ENCODE data around the gene HNRNPA3. TPM values are rescaled to one million over a fixed set of nuclear protein-coding genes. Genes with fewer than 3 reads are reported as not detected.
"Not testable (repeated sequence)": the region's sequence is repeated elsewhere in the genome, so short reads cannot be mapped to it uniquely, and the experiment has no call there.

HNRNPA3 gene
- total RNA-seq, 3 donors from 2014 or later (not counting 1 experiment from before 2014, with no cell fraction given) = 223 to 298 (median 289) TPM

DNA sequence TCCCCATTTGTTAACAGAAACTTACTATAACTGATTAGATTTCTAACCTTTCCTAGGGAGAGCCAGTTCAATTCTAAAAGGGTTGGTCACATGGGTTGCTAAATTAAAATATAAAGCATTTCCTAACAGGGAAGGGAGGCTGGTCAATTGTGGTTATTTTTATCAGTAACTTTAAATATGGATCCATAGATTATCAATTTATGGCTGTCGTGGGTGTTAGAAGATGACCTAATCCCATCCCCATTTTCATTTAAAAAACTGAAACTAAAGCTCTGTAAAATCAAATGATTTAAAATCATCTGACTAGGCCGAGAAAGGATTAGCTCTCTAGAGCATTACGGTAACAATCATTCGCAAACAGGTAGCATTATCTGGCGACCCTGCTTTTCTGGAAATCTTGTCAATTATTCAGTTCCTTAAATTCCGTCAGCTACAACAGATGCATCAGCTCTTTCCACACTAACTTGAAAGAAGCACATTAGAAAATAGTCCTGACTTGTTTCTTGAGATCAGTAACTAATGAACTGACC lies 953 bp upstream of the HNRNPA3 start:
- H3K4me1 ChIP-seq (ENCODE audit: control insufficient read depth, insufficient read depth, low read length) = peaks cover 18% of the 10 kb centered on the region
- H3K36me3 Mint-ChIP-seq = peaks cover 15% of the 10 kb centered on the region
- no peak for ATAC-seq
- peak overlapping the region; percentile 94 for H3K4me3 Mint-ChIP-seq
- intact Hi-C loops (cut with micrococcal nuclease) = loop anchor here (1.0 to 2.0 kb wide), 3 partner anchors 41 to 52 kb away; no protein-coding TSS in a partner anchor
- no peaks in the 10 kb centered on the region for H3K27me3 ChIP-seq (ENCODE audit: control insufficient read depth, insufficient read depth, low read length)
- H3K36me3 ChIP-seq (ENCODE audit: control insufficient read depth, insufficient read depth, low read length) = peaks cover 18% of the 10 kb centered on the region
- H3K27me3 Mint-ChIP-seq (ENCODE audit: low read depth in 2 of 2) = no peaks in the 10 kb centered on the region
- no peak for DNase-seq
- H3K27ac ChIP-seq (ENCODE audit: low read length) = peak overlapping the region; percentile 100
- peak overlapping the region; percentile 63 for H3K4me3 ChIP-seq (ENCODE audit: low read length)
- TF ChIP-seq, protein P1, sequence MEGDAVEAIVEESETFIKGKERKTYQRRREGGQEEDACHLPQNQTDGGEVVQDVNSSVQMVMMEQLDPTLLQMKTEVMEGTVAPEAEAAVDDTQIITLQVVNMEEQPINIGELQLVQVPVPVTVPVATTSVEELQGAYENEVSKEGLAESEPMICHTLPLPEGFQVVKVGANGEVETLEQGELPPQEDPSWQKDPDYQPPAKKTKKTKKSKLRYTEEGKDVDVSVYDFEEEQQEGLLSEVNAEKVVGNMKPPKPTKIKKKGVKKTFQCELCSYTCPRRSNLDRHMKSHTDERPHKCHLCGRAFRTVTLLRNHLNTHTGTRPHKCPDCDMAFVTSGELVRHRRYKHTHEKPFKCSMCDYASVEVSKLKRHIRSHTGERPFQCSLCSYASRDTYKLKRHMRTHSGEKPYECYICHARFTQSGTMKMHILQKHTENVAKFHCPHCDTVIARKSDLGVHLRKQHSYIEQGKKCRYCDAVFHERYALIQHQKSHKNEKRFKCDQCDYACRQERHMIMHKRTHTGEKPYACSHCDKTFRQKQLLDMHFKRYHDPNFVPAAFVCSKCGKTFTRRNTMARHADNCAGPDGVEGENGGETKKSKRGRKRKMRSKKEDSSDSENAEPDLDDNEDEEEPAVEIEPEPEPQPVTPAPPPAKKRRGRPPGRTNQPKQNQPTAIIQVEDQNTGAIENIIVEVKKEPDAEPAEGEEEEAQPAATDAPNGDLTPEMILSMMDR (IDR thresholded peaks at IDR 0.05) = no peak
- no peaks in the 10 kb centered on the region for H3K9me3 ChIP-seq (ENCODE audit: control insufficient read depth, insufficient read depth, low read length)
- WGBS (ENCODE audit: insufficient coverage) = 5% methylated on average over 6 of the region's 6 CpGs
- H3K27ac Mint-ChIP-seq = peak overlapping the region; percentile 99 to 100
- peaks cover 42 to 49% of the 10 kb centered on the region in 2 donors for H3K4me1 Mint-ChIP-seq
- no peaks in the 10 kb centered on the region for H3K9me3 Mint-ChIP-seq

DNA sequence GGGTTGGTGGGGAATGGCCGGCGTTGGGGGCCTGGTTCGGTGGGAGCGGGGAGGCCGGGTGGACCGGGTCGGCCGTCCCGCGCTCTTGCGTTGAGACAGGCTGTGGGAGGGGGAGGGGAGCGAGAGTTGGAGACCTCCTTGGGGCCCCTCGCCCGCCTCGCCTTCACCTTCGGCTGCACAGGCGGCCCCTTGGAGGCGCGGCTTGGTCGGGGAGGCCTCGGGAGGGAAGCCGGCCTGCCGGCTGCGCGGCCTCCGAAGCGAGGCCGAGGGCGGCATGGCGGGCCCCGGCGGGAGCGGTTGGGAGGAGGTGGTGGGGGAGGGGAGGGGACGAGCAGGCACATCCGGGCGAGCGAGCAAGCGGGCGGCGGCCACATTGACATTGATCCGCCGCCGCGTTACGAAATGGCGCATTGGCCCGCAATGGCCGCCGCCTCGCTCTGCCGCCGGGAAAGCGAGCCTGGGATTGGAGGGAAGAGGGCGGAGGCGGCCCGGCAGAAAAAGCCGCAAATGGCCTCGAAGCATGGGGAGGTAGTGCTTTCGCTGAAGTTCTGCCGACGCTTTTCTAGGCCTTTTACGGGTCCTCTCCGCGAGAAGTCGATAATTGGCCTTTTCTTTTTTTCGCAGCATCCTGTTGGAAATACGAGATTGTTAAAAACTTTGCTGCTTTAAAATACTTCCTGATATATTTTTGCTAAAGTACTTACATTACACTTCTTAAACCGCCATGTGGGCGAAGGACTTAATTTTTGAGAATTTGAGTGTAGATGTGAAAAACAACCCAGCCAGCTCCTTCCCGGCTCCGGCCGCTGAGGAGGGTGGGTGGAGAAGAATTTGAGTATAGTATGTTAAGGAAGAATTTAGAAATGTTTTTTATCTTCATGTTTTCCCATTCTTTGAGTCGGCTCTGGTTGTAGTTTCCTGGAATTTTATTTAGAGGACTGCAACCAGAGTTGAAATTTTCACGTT lies 580 bp downstream of the HNRNPA3 start:
- 0% methylated on average over 71 of the region's 74 CpGs for WGBS (ENCODE audit: insufficient coverage)
- Mint-ChIP-seq H3K36me3 (peaks cover 27% of the 10 kb centered on the region), H3K27ac (peak overlapping the region; percentile 99 to 100), H3K4me3 (peak overlapping the region; percentile 94), H3K4me1 (peaks cover 51 to 52% of the 10 kb centered on the region in 2 donors), H3K27me3 (ENCODE audit: low read depth in 2 of 2) (no peaks in the 10 kb centered on the region), H3K9me3 (no peaks in the 10 kb centered on the region)
- intact Hi-C loops (cut with micrococcal nuclease) = loop anchor here (1.0 to 2.0 kb wide), 3 partner anchors 39 to 50 kb away; no protein-coding TSS in a partner anchor
- TF ChIP-seq, protein P1 (IDR thresholded peaks at IDR 0.05) = no peak
- no peaks in the 10 kb centered on the region for H3K27me3 ChIP-seq (ENCODE audit: control insufficient read depth, insufficient read depth, low read length)
- H3K27ac ChIP-seq (ENCODE audit: low read length) = peak overlapping the region; percentile 100
- H3K36me3 ChIP-seq (ENCODE audit: control insufficient read depth, insufficient read depth, low read length) = peaks cover 33% of the 10 kb centered on the region
- DNase-seq = peak; percentile 85 to 96
- H3K9me3 ChIP-seq (ENCODE audit: control insufficient read depth, insufficient read depth, low read length) = no peaks in the 10 kb centered on the region
- H3K4me1 ChIP-seq (ENCODE audit: control insufficient read depth, insufficient read depth, low read length) = peaks cover 18% of the 10 kb centered on the region
- H3K4me3 ChIP-seq (ENCODE audit: low read length) = peak overlapping the region; percentile 70
- peak; percentile 57 to 75 (median 62) for ATAC-seq

DNA sequence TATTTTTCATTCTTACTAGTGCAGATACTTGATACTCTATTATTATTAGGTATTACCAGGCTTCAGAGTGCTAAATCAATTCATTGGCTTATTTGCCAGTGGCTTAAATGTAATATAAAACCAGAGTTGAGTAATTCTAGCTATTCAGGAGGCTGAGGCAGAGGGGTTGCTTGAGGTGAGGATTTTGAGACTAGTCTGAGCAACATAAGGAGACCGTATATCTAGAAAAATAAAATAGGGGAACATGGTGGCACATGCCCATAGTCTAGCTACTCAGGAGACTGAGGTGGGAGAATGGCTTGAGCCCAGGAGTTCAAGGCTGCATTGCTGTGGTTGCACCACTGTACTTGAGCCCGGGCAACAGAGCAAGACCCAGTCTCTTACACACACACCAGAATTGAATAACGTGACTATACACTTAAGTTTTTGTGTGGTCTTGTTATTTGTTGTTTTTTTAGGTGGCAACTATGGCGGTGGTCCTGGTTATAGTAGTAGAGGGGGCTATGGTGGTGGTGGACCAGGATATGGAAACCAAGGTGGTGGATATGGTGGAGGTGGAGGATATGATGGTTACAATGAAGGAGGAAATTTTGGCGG lies 4.8 kb downstream of the HNRNPA3 start:
- TF ChIP-seq, protein P1 (IDR thresholded peaks at IDR 0.05) = no peak
- Mint-ChIP-seq H3K27me3 (ENCODE audit: low read depth in 2 of 2) (no peaks in the 10 kb centered on the region), H3K27ac (peak overlapping the region; percentile 99 to 100), H3K4me1 (peaks cover 52 to 76% of the 10 kb centered on the region in 2 donors), H3K4me3 (peak overlapping the region; percentile 35), H3K36me3 (peaks cover 39% of the 10 kb centered on the region), H3K9me3 (no peaks in the 10 kb centered on the region)
- no peak for ATAC-seq
- no peaks in the 10 kb centered on the region for H3K27me3 ChIP-seq (ENCODE audit: control insufficient read depth, insufficient read depth, low read length)
- no peak for DNase-seq
- peaks cover 70% of the 10 kb centered on the region for H3K36me3 ChIP-seq (ENCODE audit: control insufficient read depth, insufficient read depth, low read length)
- no peak overlapping the region for H3K4me3 ChIP-seq (ENCODE audit: low read length)
- 82% methylated on average over 4 of the region's 5 CpGs for WGBS (ENCODE audit: insufficient coverage)
- H3K27ac ChIP-seq (ENCODE audit: low read length) = no peak overlapping the region
- H3K4me1 ChIP-seq (ENCODE audit: control insufficient read depth, insufficient read depth, low read length) = peaks cover 15% of the 10 kb centered on the region
- H3K9me3 ChIP-seq (ENCODE audit: control insufficient read depth, insufficient read depth, low read length) = no peaks in the 10 kb centered on the region
- intact Hi-C loops (cut with micrococcal nuclease) = no loop called here

DNA sequence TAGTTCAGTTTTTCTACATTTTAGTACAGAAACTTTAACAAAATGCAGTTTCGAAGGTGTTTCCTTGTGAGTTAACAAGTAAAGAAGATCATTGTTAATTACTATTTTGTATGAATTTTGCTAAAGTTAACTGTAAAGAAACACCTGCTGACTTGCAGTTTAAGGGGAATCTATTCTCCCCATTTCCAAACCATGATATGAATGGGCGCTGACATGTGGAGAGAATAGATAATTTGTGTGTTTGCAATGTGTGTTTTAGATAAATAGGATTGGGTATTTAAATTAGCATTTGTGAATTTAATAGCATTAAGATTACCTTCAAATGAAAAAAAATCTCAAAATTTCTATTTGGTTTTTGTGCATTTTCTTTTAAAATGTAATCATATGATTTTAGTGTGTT lies 7.2 kb downstream of the HNRNPA3 start:
- DNase-seq; H3K27ac ChIP-seq (ENCODE audit: low read length); intact Hi-C loops (cut with micrococcal nuclease); H3K27me3 ChIP-seq (ENCODE audit: control insufficient read depth, insufficient read depth, low read length); H3K9me3 ChIP-seq (ENCODE audit: control insufficient read depth, insufficient read depth, low read length); H3K4me3 ChIP-seq (ENCODE audit: low read length); H3K9me3 Mint-ChIP-seq; H3K4me1 ChIP-seq (ENCODE audit: control insufficient read depth, insufficient read depth, low read length); H3K4me3 Mint-ChIP-seq; ATAC-seq; H3K27me3 Mint-ChIP-seq (ENCODE audit: low read depth in 2 of 2): not testable (repeated sequence)
- H3K36me3 ChIP-seq (ENCODE audit: control insufficient read depth, insufficient read depth, low read length) = peaks cover 84% of the 10 kb centered on the region
- Mint-ChIP-seq H3K27ac (peak overlapping the region in 1 of 2 donors; percentile 100), H3K36me3 (peaks cover 39% of the 10 kb centered on the region), H3K4me1 (peaks cover 46 to 72% of the 10 kb centered on the region in 2 donors)
- WGBS (ENCODE audit: insufficient coverage) = no CpG with 5 or more reads among the region's 2 CpGs

All from natural killer cell (primary cell).